ENCODE data around the gene SNN.

SNN gene

GRCh38 chr16:11650641-11651591, 17.3 kb upstream of the SNN start:
- H3K9me3 ChIP-seq (ENCODE audit: control insufficient read depth, insufficient read depth, low read length), result no peaks in the 10 kb centered on the region

GRCh38 chr16:11651796-11652195, 16.5 kb upstream of the SNN start:
- no peak overlapping the region for H3K27ac ChIP-seq (ENCODE audit: low read length)
- H3K4me3 ChIP-seq (ENCODE audit: low read length), result no peak overlapping the region
- no CpG with 5 or more reads among the region's 8 CpGs for WGBS (ENCODE audit: insufficient coverage, insufficient read length)
- DNase-seq (ENCODE audit: low read depth, low spot score), result no peak
- no peaks in the 10 kb centered on the region for H3K9me3 ChIP-seq (ENCODE audit: control insufficient read depth, insufficient read depth, low read length)
- H3K36me3 ChIP-seq (ENCODE audit: control insufficient read depth, insufficient read depth, low read length), result no peaks in the 10 kb centered on the region
- no peaks in the 10 kb centered on the region for H3K4me1 ChIP-seq (ENCODE audit: control insufficient read depth, insufficient read depth, low read length)
- no peaks in the 10 kb centered on the region for H3K27me3 ChIP-seq (ENCODE audit: control insufficient read depth, insufficient read depth, low read length)

More at GRCh38 chr16:11650641-11651591, 17.3 kb upstream of the SNN start:
- no peak for DNase-seq (ENCODE audit: low read depth, low spot score)
- Histone ChIP-seq H3K27me3 (ENCODE audit: control insufficient read depth, insufficient read depth, low read length) (no peaks in the 10 kb centered on the region), H3K27ac (ENCODE audit: low read length) (no peak overlapping the region), H3K4me1 (ENCODE audit: control insufficient read depth, insufficient read depth, low read length) (no peaks in the 10 kb centered on the region), H3K36me3 (ENCODE audit: control insufficient read depth, insufficient read depth, low read length) (no peaks in the 10 kb centered on the region), H3K4me3 (ENCODE audit: low read length) (no peak overlapping the region)
- no CpG with 5 or more reads among the region's 18 CpGs for WGBS (ENCODE audit: insufficient coverage, insufficient read length)

- Histone ChIP-seq H3K4me1 (ENCODE audit: control insufficient read depth, insufficient read depth, low read length) (0 out of 2 replicates have a peak, but pooled peaks cover 1% of the 10 kb centered on the region), H3K27me3 (ENCODE audit: control insufficient read depth, insufficient read depth, low read length) (no peaks in the 10 kb centered on the region), H3K9me3 (ENCODE audit: control insufficient read depth, insufficient read depth, low read length) (no peaks in the 10 kb centered on the region), H3K27ac (ENCODE audit: low read length) (no peak overlapping the region), H3K4me3 (ENCODE audit: low read length) (no peak overlapping the region), H3K36me3 (ENCODE audit: control insufficient read depth, insufficient read depth, low read length) (no peaks in the 10 kb centered on the region)
- no CpG with 5 or more reads among the region's 7 CpGs for whole genome bisulfite sequencing (ENCODE audit: insufficient coverage, insufficient read length)
- DNase-seq (ENCODE audit: low read depth, low spot score), result no peak
These were observed 12.6 kb upstream of the SNN start for GRCh38 chr16:11655655-11656054.

GRCh38 chr16:11657556-11657955, 10.7 kb upstream of the SNN start:
- no peak for DNase-seq (ENCODE audit: low read depth, low spot score)
- no CpG with 5 or more reads among the region's 8 CpGs for WGBS (ENCODE audit: insufficient coverage, insufficient read length)
- Histone ChIP-seq H3K27ac (ENCODE audit: low read length) (no peak overlapping the region), H3K9me3 (ENCODE audit: control insufficient read depth, insufficient read depth, low read length) (no peaks in the 10 kb centered on the region), H3K36me3 (ENCODE audit: control insufficient read depth, insufficient read depth, low read length) (no peaks in the 10 kb centered on the region), H3K4me3 (ENCODE audit: low read length) (no peak overlapping the region), H3K4me1 (ENCODE audit: control insufficient read depth, insufficient read depth, low read length) (0 out of 2 replicates have a peak, but pooled peaks cover 1% of the 10 kb centered on the region), H3K27me3 (ENCODE audit: control insufficient read depth, insufficient read depth, low read length) (no peaks in the 10 kb centered on the region)

GRCh38 chr16:11658896-11659708, 9.2 kb upstream of the SNN start:
- 0 out of 2 replicates have a peak, but pooled peaks cover 1% of the 10 kb centered on the region for H3K4me1 ChIP-seq (ENCODE audit: control insufficient read depth, insufficient read depth, low read length)
- no peak overlapping the region for H3K27ac ChIP-seq (ENCODE audit: low read length)
- WGBS (ENCODE audit: insufficient coverage, insufficient read length), result no CpG with 5 or more reads among the region's 19 CpGs
- H3K36me3 ChIP-seq (ENCODE audit: control insufficient read depth, insufficient read depth, low read length), result no peaks in the 10 kb centered on the region
- no peaks in the 10 kb centered on the region for H3K9me3 ChIP-seq (ENCODE audit: control insufficient read depth, insufficient read depth, low read length)
- no peaks in the 10 kb centered on the region for H3K27me3 ChIP-seq (ENCODE audit: control insufficient read depth, insufficient read depth, low read length)
- no peak for DNase-seq (ENCODE audit: low read depth, low spot score)
- H3K4me3 ChIP-seq (ENCODE audit: low read length), result no peak overlapping the region

GRCh38 chr16:11660565-11660964, 7.7 kb upstream of the SNN start:
- Histone ChIP-seq H3K4me1 (ENCODE audit: control insufficient read depth, insufficient read depth, low read length) (peaks cover 1% of the 10 kb centered on the region; the same call in 1 of the 2 replicates), H3K27me3 (ENCODE audit: control insufficient read depth, insufficient read depth, low read length) (no peaks in the 10 kb centered on the region), H3K4me3 (ENCODE audit: low read length) (no peak overlapping the region), H3K27ac (ENCODE audit: low read length) (no peak overlapping the region), H3K9me3 (ENCODE audit: control insufficient read depth, insufficient read depth, low read length) (no peaks in the 10 kb centered on the region), H3K36me3 (ENCODE audit: control insufficient read depth, insufficient read depth, low read length) (no peaks in the 10 kb centered on the region)
- no CpG with 5 or more reads among the region's 12 CpGs for WGBS (ENCODE audit: insufficient coverage, insufficient read length)
- DNase-seq (ENCODE audit: low read depth, low spot score), result no peak

GRCh38 chr16:11662582-11662981, 5.7 kb upstream of the SNN start:
- H3K9me3 ChIP-seq (ENCODE audit: control insufficient read depth, insufficient read depth, low read length), result no peaks in the 10 kb centered on the region
- peaks cover 1% of the 10 kb centered on the region; the same call in 1 of the 2 replicates for H3K4me1 ChIP-seq (ENCODE audit: control insufficient read depth, insufficient read depth, low read length)
- WGBS (ENCODE audit: insufficient coverage, insufficient read length), result no CpG with 5 or more reads among the region's 5 CpGs
- no peak overlapping the region for H3K4me3 ChIP-seq (ENCODE audit: low read length)
- no peak for DNase-seq (ENCODE audit: low read depth, low spot score)
- H3K36me3 ChIP-seq (ENCODE audit: control insufficient read depth, insufficient read depth, low read length), result no peaks in the 10 kb centered on the region
- no peaks in the 10 kb centered on the region for H3K27me3 ChIP-seq (ENCODE audit: control insufficient read depth, insufficient read depth, low read length)
- no peak overlapping the region for H3K27ac ChIP-seq (ENCODE audit: low read length)

GRCh38 chr16:11665071-11665491, 3.2 kb upstream of the SNN start:
- no peak overlapping the region for H3K4me3 ChIP-seq (ENCODE audit: low read length)

GRCh38 chr16:11666103-11667055, 1.9 kb upstream of the SNN start:
- H3K27me3 ChIP-seq (ENCODE audit: control insufficient read depth, insufficient read depth, low read length), result no peaks in the 10 kb centered on the region
- H3K27ac ChIP-seq (ENCODE audit: low read length), result no peak overlapping the region
- no peak overlapping the region for H3K4me3 ChIP-seq (ENCODE audit: low read length)
- DNase-seq (ENCODE audit: low read depth, low spot score), result no peak
- peaks cover 6% of the 10 kb centered on the region for H3K4me1 ChIP-seq (ENCODE audit: control insufficient read depth, insufficient read depth, low read length)
- no CpG with 5 or more reads among the region's 14 CpGs for WGBS (ENCODE audit: insufficient coverage, insufficient read length)
- no peaks in the 10 kb centered on the region for H3K9me3 ChIP-seq (ENCODE audit: control insufficient read depth, insufficient read depth, low read length)
- no peaks in the 10 kb centered on the region for H3K36me3 ChIP-seq (ENCODE audit: control insufficient read depth, insufficient read depth, low read length)

More at GRCh38 chr16:11665071-11665491, 3.2 kb upstream of the SNN start:
- Histone ChIP-seq H3K27me3 (ENCODE audit: control insufficient read depth, insufficient read depth, low read length) (no peaks in the 10 kb centered on the region), H3K9me3 (ENCODE audit: control insufficient read depth, insufficient read depth, low read length) (no peaks in the 10 kb centered on the region), H3K27ac (ENCODE audit: low read length) (no peak overlapping the region), H3K4me1 (ENCODE audit: control insufficient read depth, insufficient read depth, low read length) (peaks cover 4% of the 10 kb centered on the region), H3K36me3 (ENCODE audit: control insufficient read depth, insufficient read depth, low read length) (no peaks in the 10 kb centered on the region)
- WGBS (ENCODE audit: insufficient coverage, insufficient read length), result no CpG with 5 or more reads among the region's 11 CpGs
- DNase-seq (ENCODE audit: low read depth, low spot score), result no peak
